K562 (cell line): ENCODE data around the gene SENP1. TPM values are rescaled to one million over a fixed set of nuclear protein-coding genes. Genes with fewer than 3 reads are reported as not detected.

Experiments
- ADNP ChIP-seq: fragments of 200-800 bp; sonication (Bioruptor generic); IDR thresholded peaks from 2 replicates; pipeline ENCODE4 v1.6.1; 2016; ENCODE audit warnings: missing genetic modification characterization, missing compliant biosample characterization
- CREM ChIP-seq: IDR thresholded peaks from 2 replicates; pipeline ENCODE4 v1.6.1; 2014; ENCODE audit warnings: antibody characterized with exemption, low read depth
- DPF2 ChIP-seq: fragments of 450-650 bp; IDR thresholded peaks from 2 replicates; pipeline ENCODE4 v1.6.1; 2016
- ERF ChIP-seq: fragments of 450-650 bp; formaldehyde crosslinking; IDR thresholded peaks from 2 replicates; pipeline ENCODE4 v1.4.0; 2020; ENCODE audit warnings: mild to moderate bottlenecking, mixed read lengths
- HMBOX1 ChIP-seq: sonication (generic); IDR thresholded peaks from 2 replicates; pipeline ENCODE4 v1.6.1; 2016
- HNRNPLL ChIP-seq: fragments of 200-400 bp; formaldehyde crosslinking; IDR thresholded peaks from 2 replicates; pipeline ENCODE4 v1.6.1; 2017; ENCODE audit warnings: low read length, low read depth, mild to moderate bottlenecking; ENCODE audit not compliant: poor library complexity, severe bottlenecking
- KLF16 ChIP-seq: IDR thresholded peaks from 2 replicates; pipeline ENCODE4 v1.6.1; 2016; ENCODE audit warnings: antibody characterized with exemption
- MLLT1 ChIP-seq, 2 experiments: fragments of 450-650 bp; IDR thresholded peaks; 2 replicates each; pipeline ENCODE4 v1.6.1; 2016
- NFIC ChIP-seq: fragments of 450-650 bp; IDR thresholded peaks from 2 replicates; pipeline ENCODE4 v1.6.1; 2017; ENCODE audit warnings: mild to moderate bottlenecking, inconsistent platforms
- SMAD1 ChIP-seq: fragments of 150-350 bp; IDR thresholded peaks from 2 replicates; pipeline ENCODE4 v1.6.1; 2014; ENCODE audit warnings: low read length, low read depth; ENCODE audit not compliant: partially characterized antibody
- SMARCB1 ChIP-seq: IDR thresholded peaks from 2 replicates; pipeline ENCODE4 v1.6.1; 2011; ENCODE audit warnings: improper control_type of control experiment, low read depth; ENCODE audit not compliant: insufficient read length
- SRSF1 ChIP-seq: fragments of 200-400 bp; formaldehyde crosslinking; IDR thresholded peaks from 2 replicates; pipeline ENCODE4 v1.6.1; 2017; ENCODE audit warnings: mild to moderate bottlenecking, low read depth, low read length, moderate library complexity
- TCF3 ChIP-seq: sonication (generic); formaldehyde crosslinking; IDR thresholded peaks from 2 replicates; pipeline ENCODE4 v1.4.0; 2020; ENCODE audit warnings: mild to moderate bottlenecking, missing genetic modification reagents
- UBTF ChIP-seq, 2 experiments: IDR thresholded peaks; 2 replicates each; pipeline ENCODE4 v1.6.1; 2012; ENCODE audit warnings: improper control_type of control experiment in 2 of 2, low read depth in 2 of 2, low read length in 2 of 2, borderline replicate concordance in 1 of 2
- ZBTB2 ChIP-seq: fragments of 450-650 bp; IDR thresholded peaks from 2 replicates; pipeline ENCODE4 v1.6.1; 2016; ENCODE audit warnings: antibody characterized with exemption
- ZBTB49 ChIP-seq: sonication (generic); formaldehyde crosslinking; IDR thresholded peaks from 2 replicates; pipeline ENCODE4 v1.8.0; 2022; ENCODE audit warnings: missing genetic modification reagents, mild to moderate bottlenecking, borderline replicate concordance
- ZFX ChIP-seq: sonication (generic); formaldehyde crosslinking; IDR thresholded peaks from 2 replicates; pipeline ENCODE4 v1.8.0; 2022; ENCODE audit warnings: mild to moderate bottlenecking, missing genetic modification reagents, moderate library complexity
- ZNF143 ChIP-seq: sonication (generic); formaldehyde crosslinking; IDR thresholded peaks from 2 replicates; pipeline ENCODE4 v1.9.0; 2022; ENCODE audit warnings: mild to moderate bottlenecking, missing genetic modification reagents
- ZNF174 ChIP-seq: fragments of 250-450 bp; sonication (Bioruptor Pico); IDR thresholded peaks from 2 replicates; pipeline ENCODE4 v1.4.0; 2020; ENCODE audit warnings: mild to moderate bottlenecking
- ZNF217 ChIP-seq: sonication (generic); formaldehyde crosslinking; IDR thresholded peaks from 2 replicates; pipeline ENCODE4 v1.8.0; 2022; ENCODE audit warnings: mild to moderate bottlenecking, missing genetic modification reagents
- ZNF444 ChIP-seq: fragments of 250-450 bp; sonication (Bioruptor Pico); IDR thresholded peaks from 2 replicates; pipeline ENCODE4 v1.4.0; 2020; ENCODE audit warnings: mild to moderate bottlenecking, moderate library complexity
- polyA plus RNA-seq, 8 experiments: library from polyadenylated mRNA; depleted of rRNA in 4 of 8; stranded (reverse) in 5 of 8; unstranded in 3 of 8; fragments of >200 nt; fragmentation: Nextera tagmentation in 2 of 8; fragmentation: Illumina TruSeq in 1 of 8; extraction: Ambion mirVana in 2 of 8; extraction: Trizol in 1 of 8; gene quantifications; 2 replicates each; pipeline versions ENCODE4 v1.2.1 to v1.2.3, GENCODE V29; 2011 to 2014; ENCODE audit warnings: inconsistent platforms in 1 of 8, missing spikeins in 1 of 8
- total RNA-seq, 7 experiments: library from RNA; depleted of rRNA in 6 of 7; stranded (reverse); fragments of >200 nt in 6 of 7; fragmentation: Illumina TruSeq in 2 of 7; extraction: Trizol in 2 of 7; gene quantifications; 2 replicates each; pipeline versions ENCODE4 v1.2.1 to v1.2.3, GENCODE V29; 2011 to 2021; ENCODE audit warnings: low replicate concordance in 1 of 7

The SENP1 gene
- total and polyA plus RNA-seq, 9 of the 15 experiments (the other 6 are each of a cell fraction or from before 2014, with no cell fraction given) = 15.5 to 59.0 (median 36.3) TPM

DNA sequence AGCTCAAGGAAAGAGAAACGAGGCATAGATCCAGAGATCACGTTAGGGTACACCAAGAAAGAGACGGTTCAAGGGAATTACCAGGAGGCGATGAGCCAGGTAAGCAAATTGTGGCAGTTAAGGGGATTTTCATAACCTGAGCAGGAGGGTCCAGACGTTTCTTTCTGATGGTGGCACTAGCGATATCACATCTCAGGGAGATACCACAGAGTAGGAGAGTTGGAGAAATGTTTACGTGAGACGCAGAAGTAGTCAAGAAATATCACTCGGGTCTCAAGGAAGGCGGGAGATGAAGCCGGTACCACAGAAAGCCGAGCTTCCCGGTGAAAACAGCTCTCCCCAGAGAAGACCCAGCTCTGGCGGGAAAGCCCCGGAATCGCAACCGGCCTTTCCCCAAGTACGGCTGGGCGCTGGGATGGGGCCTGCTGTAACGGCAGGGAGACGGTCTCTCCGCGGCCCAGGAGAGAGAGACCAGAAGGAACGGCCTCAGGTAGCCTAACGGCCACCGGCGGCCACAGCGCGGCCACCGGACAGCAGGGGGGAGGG, 485 bp downstream of the SENP1 start (continued):
- 0 out of 4 replicates have a peak, but pooled peaks of 1 of the 2 experiments have one; percentile 15 for TF ChIP-seq UBTF (IDR thresholded peaks at IDR 0.05; ENCODE audit: borderline replicate concordance in 1 of 2, low read depth in 2 of 2, low read length in 2 of 2)
- peak; percentile 21 for TF ChIP-seq SMAD1
- TF ChIP-seq SRSF1 = no peak
- TF ChIP-seq ZNF217 (CRISPR knock-in tag) = no peak
- TF ChIP-seq KLF16 = no peak
- no peak for TF ChIP-seq ZNF174 (CRISPR knock-in tag)
- no peak for TF ChIP-seq CREM
- TF ChIP-seq ZBTB49 (CRISPR knock-in tag) = no peak
- no peak for TF ChIP-seq ZBTB2
- 0 out of 2 replicates have a peak, but pooled peaks have one; percentile 3 for TF ChIP-seq DPF2
- peak; percentile 77 for TF ChIP-seq ZFX (CRISPR knock-in tag)
- 0 out of 2 replicates have a peak, but pooled peaks have one; percentile 11 for TF ChIP-seq ZNF143 (CRISPR knock-in tag)
- TF ChIP-seq MLLT1 (IDR thresholded peaks at IDR 0.05) = peak in 1 of 2 experiments; percentile 68; a peak in 2 of 4 replicates
- TF ChIP-seq NFIC = 0 out of 2 replicates have a peak, but pooled peaks have one; percentile 11
- TF ChIP-seq ZNF444 (CRISPR knock-in tag) = no peak
- TF ChIP-seq ERF = 0 out of 2 replicates have a peak, but pooled peaks have one; percentile 6
- no peak for TF ChIP-seq SMARCB1
- no peak for TF ChIP-seq ADNP (tag)
- TF ChIP-seq HMBOX1 = peak; percentile 30; the same call in 1 of the 2 replicates
- TF ChIP-seq TCF3 (CRISPR knock-in tag) = peak; percentile 26; the same call in 1 of the 2 replicates
- TF ChIP-seq HNRNPLL = no peak
